Measurements from ENCODE around the gene ATP5MG.

ATP5MG gene, protein sequence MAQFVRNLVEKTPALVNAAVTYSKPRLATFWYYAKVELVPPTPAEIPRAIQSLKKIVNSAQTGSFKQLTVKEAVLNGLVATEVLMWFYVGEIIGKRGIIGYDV

DNA sequence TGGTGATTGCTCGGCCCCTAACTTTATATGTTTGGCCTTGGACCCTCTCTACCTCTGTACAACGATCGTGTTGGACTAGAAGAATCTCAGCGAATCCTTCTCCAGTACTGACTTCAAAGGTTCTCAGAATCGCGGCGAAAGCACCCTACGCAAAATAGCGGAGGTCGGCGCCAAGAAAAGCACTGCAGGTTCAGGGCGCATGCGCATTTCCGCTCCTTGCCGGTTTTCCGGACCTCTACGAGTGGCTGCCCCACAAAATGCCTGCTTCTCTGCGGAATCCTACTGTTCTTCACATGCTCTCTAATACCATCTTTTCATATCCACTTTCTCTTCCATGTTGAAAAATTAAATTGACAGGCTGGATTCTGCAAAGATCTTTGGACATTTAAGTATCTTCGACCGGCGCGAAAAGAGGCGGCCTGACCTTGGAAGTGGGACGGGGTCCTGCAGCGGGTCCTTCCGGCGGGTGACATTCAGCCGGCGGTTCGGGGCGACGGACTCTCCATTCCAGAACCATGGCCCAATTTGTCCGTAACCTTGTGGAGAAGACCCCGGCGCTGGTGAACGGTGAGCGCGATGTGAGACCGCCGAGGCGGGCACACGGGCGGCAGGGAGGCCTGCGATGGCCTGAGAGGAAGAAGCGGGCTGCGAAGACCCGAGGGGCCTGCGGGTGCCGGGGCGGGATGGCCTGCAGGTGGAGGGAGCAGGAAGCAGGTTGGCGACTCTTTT, at the start of gene ATP5MG:
Gene ATP5MG (plus strand): TSS at position 456 of the 729 bp plus-strand sequence. CDS start 60 bp downstream, at position 516.
- ChIA-PET CTCF (interaction anchor here (0.5 to 1.6 kb wide), 3 partner anchors 16 to 107 kb away, joined by 3 to 4 read pairs (median 3); no protein-coding TSS in a partner anchor), POLR2A (interaction anchor here (1.3 to 1.8 kb wide), 3 partner anchors 15 to 35 kb away, joined by 3 to 13 read pairs (median 5); partner anchors contain the start of gene KMT2A)
- no peaks in the 10 kb centered on the region for H3K9me3 ChIP-seq (ENCODE audit: control insufficient read depth, insufficient read depth, low read depth, low read length)
- peaks cover under 1% of the 10 kb centered on the region; the same call in 1 of the 2 replicates for H3K4me1 ChIP-seq (ENCODE audit: control insufficient read depth, insufficient read depth, low read length)
- H3K4me3 ChIP-seq (ENCODE audit: low read depth, low read length): peak within 1 kb of the TSS; percentile 92
- peak within 1 kb of the TSS; percentile 61 for H3K27ac ChIP-seq (ENCODE audit: extremely low read depth, low read depth, low read length)
- H3K36me3 ChIP-seq (ENCODE audit: control insufficient read depth in 2 of 2, insufficient read depth in 1 of 2, low read length in 2 of 2): peaks cover 3 to 38% of the 10 kb centered on the region in 2 experiments; a peak in 2 of 3 replicates
- TF ChIP-seq ZNF132 (tag by site-specific recombination; IDR thresholded peaks at IDR 0.05; ENCODE audit: borderline replicate concordance) (no peak), ZNF426 (tag by site-specific recombination; IDR thresholded peaks at IDR 0.05) (no peak), ZEB2 (tag by site-specific recombination; IDR thresholded peaks at IDR 0.05) (0 out of 2 replicates have a peak, but pooled peaks have one; percentile 28), ZNF423 (tag by site-specific recombination; IDR thresholded peaks at IDR 0.05) (no peak), ZNF677 (tag by site-specific recombination; IDR thresholded peaks at IDR 0.05) (peak; percentile 48; the same call in 1 of the 2 replicates), SCRT2 (tag by site-specific recombination; IDR thresholded peaks at IDR 0.05) (no peak), ZNF600 (tag by site-specific recombination; IDR thresholded peaks at IDR 0.05) (peak; percentile 98), SP3 (tag by site-specific recombination; IDR thresholded peaks at IDR 0.05) (peak; percentile 19; the same call in 1 of the 2 replicates), ZBTB20 (tag by site-specific recombination; IDR thresholded peaks at IDR 0.05) (peak; percentile 51; the same call in 1 of the 2 replicates), ZBTB8A (tag by site-specific recombination; IDR thresholded peaks at IDR 0.05) (peak; percentile 62), ZNF335 (tag by site-specific recombination; conservative IDR thresholded peaks at IDR 0.05) (peak; percentile 100), SP2 (tag by site-specific recombination; IDR thresholded peaks at IDR 0.05) (no peak), ZNF324 (tag by site-specific recombination; IDR thresholded peaks at IDR 0.05) (0 out of 2 replicates have a peak, but pooled peaks have one; percentile 52), ZNF561 (tag by site-specific recombination; IDR thresholded peaks at IDR 0.05; ENCODE audit: borderline replicate concordance) (peak; percentile 34; the same call in 1 of the 2 replicates), ZXDB (tag by site-specific recombination; IDR thresholded peaks at IDR 0.05) (peak; percentile 62), ZNF501 (tag by site-specific recombination; IDR thresholded peaks at IDR 0.05) (peak; percentile 61; the same call in 1 of the 2 replicates), YY1 (tag by site-specific recombination; IDR thresholded peaks at IDR 0.05) (peak; percentile 38; the same call in 1 of the 2 replicates), TCF7L2 (IDR thresholded peaks at IDR 0.05; ENCODE audit: borderline replicate concordance, low read depth, low read length) (0 out of 2 replicates have a peak, but pooled peaks have one; percentile 21), REPIN1 (tag by site-specific recombination; IDR thresholded peaks at IDR 0.05; ENCODE audit: low read depth) (no peak)
- TF ChIP-seq, protein P1, sequence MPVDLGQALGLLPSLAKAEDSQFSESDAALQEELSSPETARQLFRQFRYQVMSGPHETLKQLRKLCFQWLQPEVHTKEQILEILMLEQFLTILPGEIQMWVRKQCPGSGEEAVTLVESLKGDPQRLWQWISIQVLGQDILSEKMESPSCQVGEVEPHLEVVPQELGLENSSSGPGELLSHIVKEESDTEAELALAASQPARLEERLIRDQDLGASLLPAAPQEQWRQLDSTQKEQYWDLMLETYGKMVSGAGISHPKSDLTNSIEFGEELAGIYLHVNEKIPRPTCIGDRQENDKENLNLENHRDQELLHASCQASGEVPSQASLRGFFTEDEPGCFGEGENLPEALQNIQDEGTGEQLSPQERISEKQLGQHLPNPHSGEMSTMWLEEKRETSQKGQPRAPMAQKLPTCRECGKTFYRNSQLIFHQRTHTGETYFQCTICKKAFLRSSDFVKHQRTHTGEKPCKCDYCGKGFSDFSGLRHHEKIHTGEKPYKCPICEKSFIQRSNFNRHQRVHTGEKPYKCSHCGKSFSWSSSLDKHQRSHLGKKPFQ (tag by site-specific recombination; IDR thresholded peaks at IDR 0.05): 0 out of 2 replicates have a peak, but pooled peaks have one; percentile 14
- TF ChIP-seq, protein P2, sequence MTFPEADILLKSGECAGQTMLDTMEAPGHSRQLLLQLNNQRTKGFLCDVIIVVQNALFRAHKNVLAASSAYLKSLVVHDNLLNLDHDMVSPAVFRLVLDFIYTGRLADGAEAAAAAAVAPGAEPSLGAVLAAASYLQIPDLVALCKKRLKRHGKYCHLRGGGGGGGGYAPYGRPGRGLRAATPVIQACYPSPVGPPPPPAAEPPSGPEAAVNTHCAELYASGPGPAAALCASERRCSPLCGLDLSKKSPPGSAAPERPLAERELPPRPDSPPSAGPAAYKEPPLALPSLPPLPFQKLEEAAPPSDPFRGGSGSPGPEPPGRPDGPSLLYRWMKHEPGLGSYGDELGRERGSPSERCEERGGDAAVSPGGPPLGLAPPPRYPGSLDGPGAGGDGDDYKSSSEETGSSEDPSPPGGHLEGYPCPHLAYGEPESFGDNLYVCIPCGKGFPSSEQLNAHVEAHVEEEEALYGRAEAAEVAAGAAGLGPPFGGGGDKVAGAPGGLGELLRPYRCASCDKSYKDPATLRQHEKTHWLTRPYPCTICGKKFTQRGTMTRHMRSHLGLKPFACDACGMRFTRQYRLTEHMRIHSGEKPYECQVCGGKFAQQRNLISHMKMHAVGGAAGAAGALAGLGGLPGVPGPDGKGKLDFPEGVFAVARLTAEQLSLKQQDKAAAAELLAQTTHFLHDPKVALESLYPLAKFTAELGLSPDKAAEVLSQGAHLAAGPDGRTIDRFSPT (tag by site-specific recombination; IDR thresholded peaks at IDR 0.05): no peak
- TF ChIP-seq, protein P3, sequence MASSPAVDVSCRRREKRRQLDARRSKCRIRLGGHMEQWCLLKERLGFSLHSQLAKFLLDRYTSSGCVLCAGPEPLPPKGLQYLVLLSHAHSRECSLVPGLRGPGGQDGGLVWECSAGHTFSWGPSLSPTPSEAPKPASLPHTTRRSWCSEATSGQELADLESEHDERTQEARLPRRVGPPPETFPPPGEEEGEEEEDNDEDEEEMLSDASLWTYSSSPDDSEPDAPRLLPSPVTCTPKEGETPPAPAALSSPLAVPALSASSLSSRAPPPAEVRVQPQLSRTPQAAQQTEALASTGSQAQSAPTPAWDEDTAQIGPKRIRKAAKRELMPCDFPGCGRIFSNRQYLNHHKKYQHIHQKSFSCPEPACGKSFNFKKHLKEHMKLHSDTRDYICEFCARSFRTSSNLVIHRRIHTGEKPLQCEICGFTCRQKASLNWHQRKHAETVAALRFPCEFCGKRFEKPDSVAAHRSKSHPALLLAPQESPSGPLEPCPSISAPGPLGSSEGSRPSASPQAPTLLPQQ (tag by site-specific recombination; IDR thresholded peaks at IDR 0.05): 0 out of 2 replicates have a peak, but pooled peaks have one; percentile 59
- TF ChIP-seq, protein P4, sequence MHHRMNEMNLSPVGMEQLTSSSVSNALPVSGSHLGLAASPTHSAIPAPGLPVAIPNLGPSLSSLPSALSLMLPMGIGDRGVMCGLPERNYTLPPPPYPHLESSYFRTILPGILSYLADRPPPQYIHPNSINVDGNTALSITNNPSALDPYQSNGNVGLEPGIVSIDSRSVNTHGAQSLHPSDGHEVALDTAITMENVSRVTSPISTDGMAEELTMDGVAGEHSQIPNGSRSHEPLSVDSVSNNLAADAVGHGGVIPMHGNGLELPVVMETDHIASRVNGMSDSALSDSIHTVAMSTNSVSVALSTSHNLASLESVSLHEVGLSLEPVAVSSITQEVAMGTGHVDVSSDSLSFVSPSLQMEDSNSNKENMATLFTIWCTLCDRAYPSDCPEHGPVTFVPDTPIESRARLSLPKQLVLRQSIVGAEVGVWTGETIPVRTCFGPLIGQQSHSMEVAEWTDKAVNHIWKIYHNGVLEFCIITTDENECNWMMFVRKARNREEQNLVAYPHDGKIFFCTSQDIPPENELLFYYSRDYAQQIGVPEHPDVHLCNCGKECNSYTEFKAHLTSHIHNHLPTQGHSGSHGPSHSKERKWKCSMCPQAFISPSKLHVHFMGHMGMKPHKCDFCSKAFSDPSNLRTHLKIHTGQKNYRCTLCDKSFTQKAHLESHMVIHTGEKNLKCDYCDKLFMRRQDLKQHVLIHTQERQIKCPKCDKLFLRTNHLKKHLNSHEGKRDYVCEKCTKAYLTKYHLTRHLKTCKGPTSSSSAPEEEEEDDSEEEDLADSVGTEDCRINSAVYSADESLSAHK (tag by site-specific recombination; IDR thresholded peaks at IDR 0.05): peak; percentile 9; the same call in 1 of the 2 replicates
- TF ChIP-seq, protein P5, sequence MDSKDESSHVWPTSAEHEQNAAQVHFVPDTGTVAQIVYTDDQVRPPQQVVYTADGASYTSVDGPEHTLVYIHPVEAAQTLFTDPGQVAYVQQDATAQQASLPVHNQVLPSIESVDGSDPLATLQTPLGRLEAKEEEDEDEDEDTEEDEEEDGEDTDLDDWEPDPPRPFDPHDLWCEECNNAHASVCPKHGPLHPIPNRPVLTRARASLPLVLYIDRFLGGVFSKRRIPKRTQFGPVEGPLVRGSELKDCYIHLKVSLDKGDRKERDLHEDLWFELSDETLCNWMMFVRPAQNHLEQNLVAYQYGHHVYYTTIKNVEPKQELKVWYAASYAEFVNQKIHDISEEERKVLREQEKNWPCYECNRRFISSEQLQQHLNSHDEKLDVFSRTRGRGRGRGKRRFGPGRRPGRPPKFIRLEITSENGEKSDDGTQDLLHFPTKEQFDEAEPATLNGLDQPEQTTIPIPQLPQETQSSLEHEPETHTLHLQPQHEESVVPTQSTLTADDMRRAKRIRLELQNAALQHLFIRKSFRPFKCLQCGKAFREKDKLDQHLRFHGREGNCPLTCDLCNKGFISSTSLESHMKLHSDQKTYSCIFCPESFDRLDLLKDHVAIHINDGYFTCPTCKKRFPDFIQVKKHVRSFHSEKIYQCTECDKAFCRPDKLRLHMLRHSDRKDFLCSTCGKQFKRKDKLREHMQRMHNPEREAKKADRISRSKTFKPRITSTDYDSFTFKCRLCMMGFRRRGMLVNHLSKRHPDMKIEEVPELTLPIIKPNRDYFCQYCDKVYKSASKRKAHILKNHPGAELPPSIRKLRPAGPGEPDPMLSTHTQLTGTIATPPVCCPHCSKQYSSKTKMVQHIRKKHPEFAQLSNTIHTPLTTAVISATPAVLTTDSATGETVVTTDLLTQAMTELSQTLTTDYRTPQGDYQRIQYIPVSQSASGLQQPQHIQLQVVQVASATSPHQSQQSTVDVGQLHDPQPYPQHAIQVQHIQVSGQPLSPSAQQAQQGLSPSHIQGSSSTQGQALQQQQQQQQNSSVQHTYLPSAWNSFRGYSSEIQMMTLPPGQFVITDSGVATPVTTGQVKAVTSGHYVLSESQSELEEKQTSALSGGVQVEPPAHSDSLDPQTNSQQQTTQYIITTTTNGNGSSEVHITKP (tag by site-specific recombination; IDR thresholded peaks at IDR 0.05): peak; percentile 99
